Ishikawa (cell line): ENCODE data around the gene JAKMIP3.

ENCODE experiments used
- CEBPB ChIP-seq: IDR thresholded peaks from 2 replicates; pipeline ENCODE4 v1.6.1; 2012
- CREB1 ChIP-seq: IDR thresholded peaks from 2 replicates; pipeline ENCODE4 v1.6.1; 2012; ENCODE audit warnings: low read depth
- EGR1 ChIP-seq: IDR thresholded peaks from 2 replicates; pipeline ENCODE4 v1.6.1; 2012
- EP300 ChIP-seq: IDR thresholded peaks from 2 replicates; pipeline ENCODE4 v1.6.1; 2012; ENCODE audit warnings: borderline replicate concordance
- FOXM1 ChIP-seq: IDR thresholded peaks from 2 replicates; pipeline ENCODE4 v1.6.1; 2012; ENCODE audit warnings: low read depth, borderline replicate concordance
- NFIC ChIP-seq: IDR thresholded peaks from 2 replicates; pipeline ENCODE4 v1.6.1; 2012
- RAD21 ChIP-seq: IDR thresholded peaks from 2 replicates; pipeline ENCODE4 v1.6.1; 2012; ENCODE audit warnings: low read depth
- TAF1 ChIP-seq: IDR thresholded peaks from 2 replicates; pipeline ENCODE4 v1.6.1; 2012; ENCODE audit warnings: low read depth, mild to moderate bottlenecking
- TCF12 ChIP-seq: IDR thresholded peaks from 2 replicates; pipeline ENCODE4 v1.6.1; 2012; ENCODE audit warnings: low read depth
- TEAD4 ChIP-seq: IDR thresholded peaks from 2 replicates; pipeline ENCODE4 v1.6.1; 2012
- YY1 ChIP-seq: IDR thresholded peaks from 2 replicates; pipeline ENCODE4 v1.6.1; 2012; ENCODE audit warnings: low read depth
- ZBTB7A ChIP-seq: IDR thresholded peaks from 2 replicates; pipeline ENCODE4 v1.6.1; 2012; ENCODE audit warnings: low read depth
- TF ChIP-seq, protein P1 (sequence below): IDR thresholded peaks from 2 replicates; pipeline ENCODE4 v1.6.1; 2012; ENCODE audit warnings: low read depth, mild to moderate bottlenecking
- TF ChIP-seq, protein P2 (sequence below): IDR thresholded peaks from 2 replicates; pipeline ENCODE4 v1.6.1; 2012
- TF ChIP-seq, protein P3 (sequence below): IDR thresholded peaks from 2 replicates; pipeline ENCODE4 v1.6.1; 2012

JAKMIP3 gene

DNA sequence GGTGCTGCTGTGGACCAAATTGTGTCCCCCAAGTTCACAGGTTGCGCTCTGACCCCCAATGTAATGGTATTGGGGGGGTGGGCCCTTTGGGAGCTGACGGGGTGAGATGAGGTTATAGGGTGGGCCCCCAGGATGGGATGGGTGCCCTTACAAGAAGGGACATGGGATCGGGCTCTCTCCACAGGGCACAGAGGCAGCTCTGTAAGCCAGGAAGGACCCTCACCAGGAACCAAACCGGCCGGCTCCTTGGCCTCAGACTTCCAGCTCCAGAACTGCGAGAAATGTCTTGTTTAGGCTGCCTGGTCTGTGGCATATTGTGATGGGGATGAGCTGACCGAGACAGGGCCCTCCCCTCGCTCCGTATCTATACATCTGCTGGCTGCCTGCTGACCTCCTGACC, 25.7 kb upstream of the JAKMIP3 start:
- no peak for TF ChIP-seq TAF1
- no peak for TF ChIP-seq CEBPB

DNA sequence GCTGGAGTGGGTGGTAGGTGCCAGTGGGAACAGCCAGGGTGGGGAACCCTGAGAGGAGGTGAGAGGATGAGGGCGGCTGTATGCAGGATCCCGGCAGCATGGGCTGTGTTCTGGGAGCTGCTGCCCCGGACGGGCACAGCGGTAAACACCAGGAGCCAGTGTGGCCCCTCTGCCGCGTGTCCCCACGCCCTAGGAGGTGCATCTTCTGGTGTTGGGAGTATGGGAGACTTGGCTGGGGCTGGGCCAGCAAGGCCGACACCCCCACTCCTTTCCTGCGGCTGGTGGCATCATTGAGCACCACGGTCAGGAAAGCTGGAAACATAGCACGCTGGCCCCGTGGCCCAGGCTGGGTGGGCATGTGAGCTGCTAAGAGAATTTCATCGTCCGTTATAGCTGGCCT, 24.4 kb upstream of the JAKMIP3 start:
- TF ChIP-seq, protein P1, sequence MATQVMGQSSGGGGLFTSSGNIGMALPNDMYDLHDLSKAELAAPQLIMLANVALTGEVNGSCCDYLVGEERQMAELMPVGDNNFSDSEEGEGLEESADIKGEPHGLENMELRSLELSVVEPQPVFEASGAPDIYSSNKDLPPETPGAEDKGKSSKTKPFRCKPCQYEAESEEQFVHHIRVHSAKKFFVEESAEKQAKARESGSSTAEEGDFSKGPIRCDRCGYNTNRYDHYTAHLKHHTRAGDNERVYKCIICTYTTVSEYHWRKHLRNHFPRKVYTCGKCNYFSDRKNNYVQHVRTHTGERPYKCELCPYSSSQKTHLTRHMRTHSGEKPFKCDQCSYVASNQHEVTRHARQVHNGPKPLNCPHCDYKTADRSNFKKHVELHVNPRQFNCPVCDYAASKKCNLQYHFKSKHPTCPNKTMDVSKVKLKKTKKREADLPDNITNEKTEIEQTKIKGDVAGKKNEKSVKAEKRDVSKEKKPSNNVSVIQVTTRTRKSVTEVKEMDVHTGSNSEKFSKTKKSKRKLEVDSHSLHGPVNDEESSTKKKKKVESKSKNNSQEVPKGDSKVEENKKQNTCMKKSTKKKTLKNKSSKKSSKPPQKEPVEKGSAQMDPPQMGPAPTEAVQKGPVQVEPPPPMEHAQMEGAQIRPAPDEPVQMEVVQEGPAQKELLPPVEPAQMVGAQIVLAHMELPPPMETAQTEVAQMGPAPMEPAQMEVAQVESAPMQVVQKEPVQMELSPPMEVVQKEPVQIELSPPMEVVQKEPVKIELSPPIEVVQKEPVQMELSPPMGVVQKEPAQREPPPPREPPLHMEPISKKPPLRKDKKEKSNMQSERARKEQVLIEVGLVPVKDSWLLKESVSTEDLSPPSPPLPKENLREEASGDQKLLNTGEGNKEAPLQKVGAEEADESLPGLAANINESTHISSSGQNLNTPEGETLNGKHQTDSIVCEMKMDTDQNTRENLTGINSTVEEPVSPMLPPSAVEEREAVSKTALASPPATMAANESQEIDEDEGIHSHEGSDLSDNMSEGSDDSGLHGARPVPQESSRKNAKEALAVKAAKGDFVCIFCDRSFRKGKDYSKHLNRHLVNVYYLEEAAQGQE = no peak
- TF ChIP-seq ZBTB7A (no peak), TCF12 (no peak), TEAD4 (no peak), TAF1 (no peak), EGR1 (no peak), RAD21 (no peak), NFIC (no peak), FOXM1 (no peak), YY1 (no peak), CREB1 (no peak), EP300 (no peak), CEBPB (no peak)
- TF ChIP-seq, protein P2, sequence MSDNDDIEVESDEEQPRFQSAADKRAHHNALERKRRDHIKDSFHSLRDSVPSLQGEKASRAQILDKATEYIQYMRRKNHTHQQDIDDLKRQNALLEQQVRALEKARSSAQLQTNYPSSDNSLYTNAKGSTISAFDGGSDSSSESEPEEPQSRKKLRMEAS = no peak
- TF ChIP-seq, protein P3, sequence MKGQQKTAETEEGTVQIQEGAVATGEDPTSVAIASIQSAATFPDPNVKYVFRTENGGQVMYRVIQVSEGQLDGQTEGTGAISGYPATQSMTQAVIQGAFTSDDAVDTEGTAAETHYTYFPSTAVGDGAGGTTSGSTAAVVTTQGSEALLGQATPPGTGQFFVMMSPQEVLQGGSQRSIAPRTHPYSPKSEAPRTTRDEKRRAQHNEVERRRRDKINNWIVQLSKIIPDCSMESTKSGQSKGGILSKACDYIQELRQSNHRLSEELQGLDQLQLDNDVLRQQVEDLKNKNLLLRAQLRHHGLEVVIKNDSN = no peak

DNA sequence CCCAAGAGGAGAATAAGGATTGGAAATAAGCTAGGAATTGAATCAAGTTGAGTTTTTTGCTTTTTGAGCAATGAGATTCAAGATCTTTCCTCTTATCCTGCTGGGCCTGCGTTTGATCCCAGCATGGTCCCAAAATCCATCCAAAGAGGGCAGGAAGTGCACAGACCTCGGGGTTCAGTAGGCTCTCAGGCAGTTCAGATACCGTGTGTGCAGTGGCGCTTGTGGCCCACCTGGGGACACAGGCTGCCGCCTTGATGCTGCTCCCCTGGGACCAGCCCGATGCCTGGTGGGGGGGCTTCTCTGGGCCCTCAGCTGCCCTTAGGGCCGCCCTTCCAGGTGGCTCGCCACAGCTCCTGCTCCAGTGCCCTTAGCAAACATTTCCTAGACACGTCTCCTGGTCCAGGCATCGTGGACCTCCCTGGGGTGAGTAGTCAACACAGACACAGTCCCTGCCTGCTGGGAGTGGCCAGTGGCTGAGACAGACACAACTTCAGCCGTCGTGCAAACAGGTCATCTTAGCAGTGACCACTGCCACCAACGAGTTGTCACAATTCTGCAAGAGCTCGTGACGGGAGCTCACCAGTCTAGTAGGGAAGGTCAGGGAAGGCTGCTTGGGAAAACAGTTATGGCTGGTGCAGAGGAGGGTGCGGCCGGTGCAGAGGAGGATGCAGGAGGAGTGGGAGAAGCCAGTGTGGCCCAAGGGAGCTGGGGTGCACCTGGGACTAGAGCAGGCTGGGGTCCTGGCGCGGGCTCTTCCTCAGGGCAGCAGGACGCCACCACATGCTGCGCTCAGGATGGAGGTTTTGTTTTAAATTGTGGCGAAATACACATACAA, 21.7 kb upstream of the JAKMIP3 start:
- TF ChIP-seq, protein P3 = no peak
- TF ChIP-seq NFIC (no peak), CREB1 (no peak), TAF1 (no peak), FOXM1 (no peak), TEAD4 (no peak), ZBTB7A (no peak), YY1 (no peak), EGR1 (no peak), EP300 (no peak)
- TF ChIP-seq, protein P1 = no peak
- TF ChIP-seq, protein P2 = no peak

DNA sequence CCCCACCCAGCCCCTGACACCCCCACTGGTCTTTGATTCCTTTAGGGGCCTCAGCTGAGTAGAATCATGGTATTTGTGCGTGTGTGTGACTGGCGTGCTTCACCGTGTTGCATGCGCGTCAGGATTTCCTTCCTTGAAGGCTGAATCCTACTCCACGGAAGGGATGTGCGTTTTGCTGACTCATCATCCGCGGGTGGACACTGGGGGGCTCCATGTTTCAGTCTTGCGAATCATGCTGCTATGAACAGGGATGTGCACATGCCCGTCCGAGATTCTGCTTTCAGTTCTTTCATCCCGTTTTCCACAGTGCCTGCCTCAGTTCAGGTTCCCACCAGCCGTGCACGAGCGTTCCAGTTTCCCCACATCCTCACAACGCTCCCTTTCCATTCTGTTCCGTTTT, 20.9 kb upstream of the JAKMIP3 start:
- TF ChIP-seq, protein P2 = no peak

DNA sequence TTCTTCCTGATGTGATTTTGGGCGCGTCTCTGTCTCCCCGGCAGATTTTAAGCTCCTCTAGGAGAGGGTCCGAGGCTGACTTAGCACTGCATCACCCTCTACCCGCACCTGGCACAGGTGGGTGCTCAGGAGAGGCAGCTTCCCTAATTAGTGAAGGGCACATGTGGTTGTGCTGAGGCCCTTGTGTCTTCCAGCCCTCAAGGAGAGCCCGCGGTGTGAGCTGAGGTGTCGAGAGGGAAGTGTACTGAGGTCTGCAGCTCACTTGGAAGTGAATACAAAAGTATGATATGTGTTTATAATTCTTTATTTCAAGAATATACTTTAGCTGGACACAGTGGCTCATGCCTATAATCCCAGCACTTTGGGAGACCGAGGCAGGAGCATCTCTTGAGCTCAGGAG, 20.4 kb upstream of the JAKMIP3 start:
- TF ChIP-seq, protein P3 = no peak
- no peak for TF ChIP-seq YY1
- no peak for TF ChIP-seq TCF12
- TF ChIP-seq, protein P1 = no peak
- TF ChIP-seq, protein P2 = no peak
- TF ChIP-seq TEAD4 = no peak
- no peak for TF ChIP-seq RAD21
- TF ChIP-seq FOXM1 = no peak
- no peak for TF ChIP-seq EP300
- no peak for TF ChIP-seq NFIC
- no peak for TF ChIP-seq EGR1
- no peak for TF ChIP-seq TAF1
